Peyer's patch (tissue), 4 donors: ENCODE data around the gene PDHX.

Experiments
- POLR2A ChIP-seq, 2 donors: fragments of 450-650 bp; IDR thresholded peaks; one replicate each; pipeline ENCODE4 v1.5.1; 2017; ENCODE audit warnings: antibody characterized with exemption in 2 of 2, mild to moderate bottlenecking in 2 of 2, moderate library complexity in 2 of 2
- TF ChIP-seq, protein P1 (sequence below), 6 experiments: fragments of 450-650 bp in 4 of 6; fragments of 200-600 bp in 2 of 6; sonication (generic) in 1 of 6; IDR thresholded peaks; one replicate each; pipeline ENCODE4 v1.5.1; 2017 to 2019; ENCODE audit warnings: antibody characterized with exemption in 6 of 6, mild to moderate bottlenecking in 3 of 6, moderate library complexity in 1 of 6

DNA sequence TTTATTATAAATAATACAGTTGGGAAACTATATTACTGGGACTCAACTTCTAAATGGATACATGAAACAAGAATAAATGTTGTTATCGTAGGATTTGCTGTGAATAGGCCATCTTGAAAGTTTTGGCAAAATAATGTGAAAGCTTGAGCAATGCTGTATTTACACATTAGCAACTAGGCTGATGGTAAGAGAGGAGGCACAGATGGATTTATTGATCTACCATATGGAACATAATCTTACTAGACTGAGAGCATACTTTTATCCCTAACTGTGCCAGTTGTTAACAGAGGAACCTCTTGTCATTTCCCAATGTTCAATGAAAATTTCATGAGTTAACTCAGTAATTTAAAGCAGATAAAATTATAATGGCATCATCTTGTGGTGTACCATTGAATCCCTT is 23.0 kb upstream of the PDHX start:
- no peak for TF ChIP-seq POLR2A (IDR thresholded peaks at IDR 0.05)
- TF ChIP-seq, protein P1, sequence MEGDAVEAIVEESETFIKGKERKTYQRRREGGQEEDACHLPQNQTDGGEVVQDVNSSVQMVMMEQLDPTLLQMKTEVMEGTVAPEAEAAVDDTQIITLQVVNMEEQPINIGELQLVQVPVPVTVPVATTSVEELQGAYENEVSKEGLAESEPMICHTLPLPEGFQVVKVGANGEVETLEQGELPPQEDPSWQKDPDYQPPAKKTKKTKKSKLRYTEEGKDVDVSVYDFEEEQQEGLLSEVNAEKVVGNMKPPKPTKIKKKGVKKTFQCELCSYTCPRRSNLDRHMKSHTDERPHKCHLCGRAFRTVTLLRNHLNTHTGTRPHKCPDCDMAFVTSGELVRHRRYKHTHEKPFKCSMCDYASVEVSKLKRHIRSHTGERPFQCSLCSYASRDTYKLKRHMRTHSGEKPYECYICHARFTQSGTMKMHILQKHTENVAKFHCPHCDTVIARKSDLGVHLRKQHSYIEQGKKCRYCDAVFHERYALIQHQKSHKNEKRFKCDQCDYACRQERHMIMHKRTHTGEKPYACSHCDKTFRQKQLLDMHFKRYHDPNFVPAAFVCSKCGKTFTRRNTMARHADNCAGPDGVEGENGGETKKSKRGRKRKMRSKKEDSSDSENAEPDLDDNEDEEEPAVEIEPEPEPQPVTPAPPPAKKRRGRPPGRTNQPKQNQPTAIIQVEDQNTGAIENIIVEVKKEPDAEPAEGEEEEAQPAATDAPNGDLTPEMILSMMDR (IDR thresholded peaks at IDR 0.05), result no peak
